ENCODE results near the gene GRK5.

The GRK5 gene

GRCh38 chr10:119279441-119279840 lies 72.1 kb downstream of the GRK5 start:
- DNase-seq, result no peak

GRCh38 chr10:119281581-119282071 lies 74.3 kb downstream of the GRK5 start:
- DNase-seq, result no peak

- no peak for DNase-seq
These were observed 75.1 kb downstream of the GRK5 start for GRCh38 chr10:119282446-119282845.

- no peak for DNase-seq
These were observed 76.0 kb downstream of the GRK5 start for GRCh38 chr10:119283387-119283786.

GRCh38 chr10:119283818-119284217 lies 76.4 kb downstream of the GRK5 start:
- peak; percentile 49 for DNase-seq

GRCh38 chr10:119284679-119285096 lies 77.3 kb downstream of the GRK5 start:
- no peak for DNase-seq

GRCh38 chr10:119285495-119286267 lies 78.3 kb downstream of the GRK5 start:
- no peak for DNase-seq

- no peak for DNase-seq
These were observed 79.1 kb downstream of the GRK5 start for GRCh38 chr10:119286516-119286915.

- DNase-seq, result no peak
These were observed 79.7 kb downstream of the GRK5 start for GRCh38 chr10:119286983-119287633.

- DNase-seq, result no peak
These were observed 81.2 kb downstream of the GRK5 start for GRCh38 chr10:119288574-119289001.

- DNase-seq, result no peak
These were observed 82.0 kb downstream of the GRK5 start for GRCh38 chr10:119289227-119289920.

- DNase-seq, result no peak
These were observed 83.1 kb downstream of the GRK5 start for GRCh38 chr10:119290301-119291048.

- no peak for DNase-seq
These were observed 84.0 kb downstream of the GRK5 start for GRCh38 chr10:119291223-119291900.

GRCh38 chr10:119292968-119293760 lies 85.8 kb downstream of the GRK5 start:
- DNase-seq, result no peak

GRCh38 chr10:119296703-119297102 lies 89.3 kb downstream of the GRK5 start:
- DNase-seq, result no peak

- DNase-seq, result no peak
These were observed 90.0 kb downstream of the GRK5 start for GRCh38 chr10:119297207-119297968.

GRCh38 chr10:119298810-119299209 lies 91.4 kb downstream of the GRK5 start:
- DNase-seq, result no peak

GRCh38 chr10:119299531-119299930 lies 92.2 kb downstream of the GRK5 start:
- DNase-seq, result no peak

GRCh38 chr10:119301397-119301796 lies 94.0 kb downstream of the GRK5 start:
- DNase-seq, result peak; percentile 78

GRCh38 chr10:119302172-119302571 lies 94.8 kb downstream of the GRK5 start:
- DNase-seq, result peak; percentile 53
